Heart right ventricle (tissue), 16 donors: ENCODE measurements around the gene VWA7. TPM values are rescaled to one million over a fixed set of nuclear protein-coding genes. Genes with fewer than 3 reads are reported as not detected.
A peak's percentile ranks its signal among the peaks of the same experiment; 100 is the strongest.

Experiments used
- ATAC-seq, 8 donors: fragments of 200-7000 bp; cut with Tn5 transposase; one replicate each; pipeline ENCODE4 v1.9.1; 2020; ENCODE audit warnings: mild to moderate bottlenecking in 8 of 8, moderate library complexity in 8 of 8, moderate number of reproducible peaks in 1 of 8
- DNase-seq, 2 donors: peaks; one replicate each; pipeline ENCODE4 v3.0.0-alpha.2; 2020
- H3K27ac ChIP-seq, 10 donors: fragments of 200-600 bp; sonication (generic) in 2 of 10; one replicate each; pipeline versions ENCODE4 v1.5.0 to v1.8.0; 2020 to 2022; ENCODE audit warnings: mild to moderate bottlenecking in 3 of 10
- H3K27me3 ChIP-seq, 7 donors: fragments of 200-600 bp; one replicate each; pipeline ENCODE4 v1.8.0; 2021 to 2022; ENCODE audit warnings: mild to moderate bottlenecking in 2 of 7
- H3K36me3 ChIP-seq, 9 donors: fragments of 200-600 bp; sonication (generic) in 1 of 9; one replicate each; pipeline versions ENCODE4 v1.5.0 to v1.8.0; 2020 to 2022; ENCODE audit warnings: mild to moderate bottlenecking in 2 of 9
- H3K4me1 ChIP-seq, 9 donors: fragments of 200-600 bp; sonication (generic) in 1 of 9; one replicate each; pipeline versions ENCODE4 v1.5.0 to v1.8.0; 2020 to 2022; ENCODE audit warnings: mild to moderate bottlenecking in 4 of 9
- H3K4me3 ChIP-seq, 10 donors: fragments of 200-600 bp; sonication (generic) in 2 of 10; one replicate each; pipeline versions ENCODE4 v1.5.0 to v1.8.0; 2020 to 2022; ENCODE audit warnings: mild to moderate bottlenecking in 7 of 10, moderate library complexity in 2 of 10
- H3K9me3 ChIP-seq, 11 donors: fragments of 200-600 bp in 10 of 11; sonication (generic) in 2 of 11; one replicate each; pipeline versions ENCODE4 v1.5.0 to v1.8.0; 2013 to 2022; ENCODE audit warnings: mild to moderate bottlenecking in 2 of 11, control low read depth in 1 of 11, moderate library complexity in 1 of 11
- CTCF ChIP-seq, 9 donors: fragments of 200-600 bp; sonication (generic) in 2 of 9; IDR thresholded peaks; one replicate each; pipeline versions ENCODE4 v1.5.0 to v1.8.0; 2021 to 2022; ENCODE audit warnings: antibody characterized with exemption in 9 of 9, mild to moderate bottlenecking in 5 of 9, moderate library complexity in 1 of 9
- WGBS, 2 donors: extraction: QIAGEN DNeasy Blood & Tissue Kit; methylation state at CpG; one replicate each; pipeline ENCODE4 v1.1.7; 2013; ENCODE audit warnings: inconsistent platforms in 1 of 2; 5-methylcytosine and 5-hydroxymethylcytosine counted together
- intact Hi-C, 10 donors: fragments of 100-400 bp; cut with DNase I; formaldehyde crosslinking; loops; one replicate each; pipeline versions ENCODE4 v1.11.1 to v1.14.2; 2022
- polyA plus RNA-seq, 2 donors: library from polyadenylated mRNA; stranded (reverse); fragments of 200-250 nt; gene quantifications; one replicate each; pipeline ENCODE4 v1.2.3, GENCODE V29; 2013
- total RNA-seq, 10 donors: library from RNA; stranded (reverse); fragmentation: NEBNext Ultra II Directional in 3 of 10; extraction: Animal tissue kit (Norgen Biotek cat#: 25700) in 3 of 10; gene quantifications; one replicate each; pipeline versions ENCODE4 v1.2.1 to v1.2.4, GENCODE V29; 2021 to 2023
- donor health status: Arrhythmogenic right ventricular cardiomyopathy.
- donor health status: ischemic (EF 13 %, LVEDD 7.1; RV severe dilation, severe dysfunction).
- donor health status: healthy with polysubstance abuse.
- donor health status: DM: no; HTN: yes; CAD: no.
- donor health status: DM: no; HTN: no; CAD: no.
- donor health status: ischemic (EF 25% LVEDD 6.9; RV normal size, moderate dysfunction).
- donor health status: ischemic (EF 25% LVEDD 5.7; RV mildly dilated, moderate dysfunction).
- donor health status: healthy.
- donor health status: DM: yes; HTN: yes; CAD: no.
- donor health status: Ischemic cardiomyopathy.
- donor health status: ischemic (EF 35%, LVEDD 5.7; RV mildly dilated, moderate dysfunction).
- donor health status: nonischemic (EF 11% LVEDD 7.7; RV severe dilation, severe dysfunction).
- donor health status: DM: yes; HTN: yes; CAD: no.
- donor health status: PGD.
- donor health status: ischemic (EF 29% LVEDD 5.4; RV normal size, mild dysfunction).
- donor health status: nonischemic (EF 23%, LVEDD 6.1; RV moderate dilation, normal function).

Gene VWA7
- total and polyA plus RNA-seq, 12 donors: 2.2 to 28.3 (median 17.3) TPM

- ATAC-seq (no peak), DNase-seq (no peak)
- Histone ChIP-seq H3K4me3 (no peak overlapping the region), H3K9me3 (no peaks in the 10 kb centered on the region), H3K27me3 (no peaks in the 10 kb centered on the region), H3K27ac (no peak overlapping the region), H3K36me3 (peaks cover 0 to 64% (median 10%) of the 10 kb centered on the region in 9 donors), H3K4me1 (peaks cover 2 to 21% (median 7%) of the 10 kb centered on the region in 9 donors)
- TF ChIP-seq CTCF (IDR thresholded peaks at IDR 0.05): no peak
- intact Hi-C loops: loop anchor here in 3 of 10 donors (5.0 to 10.0 kb wide), 3 partner anchors 33 to 72 kb away; partner anchors contain the start of genes CLIC1 (in 1 of the 3) and DDAH2 (in 1 of the 3)
- 83 to 87% methylated on average over 12 of the region's 12 CpGs for WGBS, 2 donors
These were observed 22.7 kb upstream of the VWA7 start for GRCh38 chr6:31799781-31800180.

DNA sequence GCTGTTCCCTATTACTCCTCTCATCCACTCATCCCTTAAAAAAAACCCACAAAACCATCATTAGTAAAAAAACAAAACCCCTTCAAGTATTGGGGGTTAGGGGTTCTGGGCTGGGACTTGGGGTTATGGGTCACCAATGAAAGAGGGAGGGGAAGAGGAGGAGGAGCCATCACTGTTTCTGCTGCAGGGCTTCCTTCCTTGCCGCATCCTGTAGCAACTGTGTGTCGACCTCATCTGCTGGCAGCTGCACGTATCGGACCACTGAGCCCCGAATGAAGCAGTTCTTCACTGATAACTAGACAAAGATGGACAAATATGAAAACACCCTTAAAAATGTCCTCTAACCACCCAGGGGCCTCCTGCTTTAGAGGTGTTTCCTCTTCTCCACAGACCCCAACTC is 20.5 kb upstream of the VWA7 start:
- ATAC-seq (no peak), DNase-seq (no peak)
- Histone ChIP-seq H3K27me3 (no peaks in the 10 kb centered on the region), H3K27ac (peak overlapping the region in 3 of 10 donors; percentile 18 to 97 (median 97)), H3K4me1 (peaks cover 5 to 33% (median 14%) of the 10 kb centered on the region in 9 donors), H3K4me3 (no peak overlapping the region), H3K36me3 (peaks cover 0 to 51% (median 8%) of the 10 kb centered on the region in 9 donors), H3K9me3 (no peaks in the 10 kb centered on the region)
- TF ChIP-seq CTCF (IDR thresholded peaks at IDR 0.05): no peak
- 48 to 50% methylated on average over 5 of the region's 5 CpGs for WGBS, 2 donors
- intact Hi-C loops: loop anchor here in 3 of 10 donors (5.0 to 10.0 kb wide), 3 partner anchors 35 to 70 kb away; partner anchors contain the start of genes CLIC1 (in 1 of the 3) and DDAH2 (in 1 of the 3)

- no peak for TF ChIP-seq CTCF (IDR thresholded peaks at IDR 0.05)
- no peaks in the 10 kb centered on the region for H3K9me3 ChIP-seq
- no peak for ATAC-seq
- WGBS, 2 donors: 82 to 84% methylated on average over 2 of the region's 2 CpGs
- intact Hi-C loops: loop anchor here in 3 of 10 donors (5.0 to 10.0 kb wide), 3 partner anchors 35 to 70 kb away; partner anchors contain the start of genes CLIC1 (in 1 of the 3) and DDAH2 (in 1 of the 3)
- no peak for DNase-seq
- no peaks in the 10 kb centered on the region for H3K27me3 ChIP-seq
- peaks cover 0 to 51% (median 2%) of the 10 kb centered on the region in 9 donors for H3K36me3 ChIP-seq
- peaks cover 5 to 33% (median 14%) of the 10 kb centered on the region in 9 donors for H3K4me1 ChIP-seq
- peak overlapping the region in 4 of 10 donors; percentile 18 to 99 (median 97) for H3K27ac ChIP-seq
- no peak overlapping the region for H3K4me3 ChIP-seq
These were observed 19.9 kb upstream of the VWA7 start for GRCh38 chr6:31796993-31797385.

GRCh38 chr6:31795616-31796298 is 18.6 kb upstream of the VWA7 start, which contains the start of gene VARS1:
VARS1 (minus strand) TSS chr6:31795752; CDS start chr6:31795217, 535 bp downstream.
- intact Hi-C loops: loop anchor here in 4 of 10 donors (2.0 to 10.0 kb wide), 5 partner anchors 31 to 68 kb away; partner anchors contain the start of genes CLIC1 (in 1 of the 4), DDAH2 (in 1 of the 4) and HSPA1B (in 1 of the 4)
- peak; percentile 90 to 95 for DNase-seq
- Histone ChIP-seq H3K27me3 (no peaks in the 10 kb centered on the region), H3K27ac (peak within 1 kb of the TSS; percentile 84 to 99 (median 96)), H3K4me3 (peak within 1 kb of the TSS; percentile 57 to 99 (median 86)), H3K36me3 (peaks cover 0 to 54% (median 0%) of the 10 kb centered on the region in 9 donors), H3K9me3 (no peaks in the 10 kb centered on the region), H3K4me1 (peaks cover 5 to 39% (median 14%) of the 10 kb centered on the region in 9 donors)
- TF ChIP-seq CTCF (IDR thresholded peaks at IDR 0.05): peak; percentile 65 to 94 (median 88)
- ATAC-seq: peak; percentile 92 to 96 (median 94)
- WGBS, 2 donors: 0 to 1% methylated on average over 54 to 75 of the region's 75 CpGs
